H1 (cell line): ENCODE results near the gene CST6. TPM values are rescaled to one million over a fixed set of nuclear protein-coding genes. Genes with fewer than 3 reads are reported as not detected.

Experiments used
- CTCF ChIA-PET: fragments of 300-600 bp; sonication (Branson Sonifier 250); formaldehyde crosslinking; loops from one replicate; lab custom pipeline; 2021; ENCODE audit not compliant: partially characterized antibody; lab: Charles Lee
- POLR2A ChIA-PET: fragments of 300-600 bp; sonication (Branson Sonifier 250); formaldehyde crosslinking; loops from one replicate; lab custom pipeline; 2021; ENCODE audit warnings: inconsistent platforms; ENCODE audit not compliant: partially characterized antibody; lab: Charles Lee
- DNase-seq, 2 experiments: peaks; one replicate each; pipeline versions ENCODE4 v3.0.0 to v3.0.0-alpha.2; 2010 to 2022; ENCODE audit warnings: low spot score in 2 of 2, low read depth in 1 of 2, mixed read lengths in 1 of 2
- FAIRE-seq: peaks from 2 replicates; lab custom pipeline; 2011; peaks lifted over from hg19 to GRCh38; lab: Jason Lieb, UNC
- H2AFZ ChIP-seq: 2 replicates; pipeline ENCODE4 v1.8.1; 2012; ENCODE audit warnings: low read length, inconsistent platforms
- H2AK5ac ChIP-seq: 2 replicates; pipeline ENCODE4 v1.6.1; 2013; ENCODE audit warnings: low read depth, low read length
- H2BK120ac ChIP-seq: replicated peaks from 2 replicates; pipeline ENCODE3; 2013; ENCODE audit warnings: low read depth, low read length, inconsistent platforms
- H2BK12ac ChIP-seq: 2 replicates; pipeline ENCODE4 v1.6.1; 2013; ENCODE audit warnings: low read depth, low read length
- H2BK15ac ChIP-seq: 2 replicates; pipeline ENCODE4 v1.6.1; 2013; ENCODE audit warnings: low read length
- H2BK20ac ChIP-seq: 2 replicates; pipeline ENCODE4 v1.6.1; 2013; ENCODE audit warnings: low read length
- H2BK5ac ChIP-seq: 2 replicates; pipeline ENCODE4 v1.6.1; 2013; ENCODE audit warnings: low read depth, low read length
- H3K14ac ChIP-seq: 2 replicates; pipeline ENCODE4 v1.6.1; 2013; ENCODE audit warnings: inconsistent platforms; ENCODE audit not compliant: insufficient read length
- H3K18ac ChIP-seq: 2 replicates; pipeline ENCODE4 v1.6.1; 2013; ENCODE audit warnings: low read length; ENCODE audit errors: extremely low read depth
- H3K23ac ChIP-seq: 2 replicates; pipeline ENCODE4 v1.6.1; 2013; ENCODE audit warnings: inconsistent platforms; ENCODE audit not compliant: insufficient read length
- H3K23me2 ChIP-seq: 2 replicates; pipeline ENCODE4 v1.6.1; 2013; ENCODE audit warnings: low read depth, low read length
- H3K27ac ChIP-seq: 2 replicates; pipeline ENCODE4 v1.6.1; 2011; ENCODE audit warnings: low read depth, low read length, inconsistent platforms
- H3K27me3 ChIP-seq, 4 experiments: replicated peaks in 1 of 4; 1 replicate in 1 of 4; 2 replicates in 3 of 4; pipeline versions ENCODE4 v1.6.1 to v1.8.1; 2011 to 2013; ENCODE audit warnings: low read length in 3 of 4, mild to moderate bottlenecking in 3 of 4, inconsistent platforms in 2 of 4, mixed read lengths in 2 of 4, moderate library complexity in 1 of 4; ENCODE audit not compliant: control insufficient read depth in 3 of 4, insufficient read depth in 3 of 4; ENCODE audit errors: extremely low read depth in 1 of 4
- H3K36me3 ChIP-seq, 4 experiments: 2 replicates each; pipeline versions ENCODE4 v1.6.1 to v1.8.1; 2011 to 2013; ENCODE audit warnings: mild to moderate bottlenecking in 4 of 4, low read length in 3 of 4, moderate library complexity in 2 of 4, control low read depth in 1 of 4, inconsistent platforms in 1 of 4; ENCODE audit not compliant: insufficient read depth in 4 of 4, control insufficient read depth in 2 of 4
- H3K4ac ChIP-seq: replicated peaks from 2 replicates; pipeline ENCODE3; 2013; ENCODE audit warnings: low read length, low read depth, mixed read lengths, inconsistent platforms; ENCODE audit not compliant: insufficient read length
- H3K4me1 ChIP-seq, 4 experiments: replicated peaks in 1 of 4; 1 replicate in 1 of 4; 2 replicates in 3 of 4; pipeline versions ENCODE4 v1.6.1 to v1.8.1; 2011 to 2013; ENCODE audit warnings: low read length in 3 of 4, inconsistent platforms in 2 of 4, mixed read lengths in 1 of 4; ENCODE audit not compliant: insufficient read depth in 4 of 4, control insufficient read depth in 3 of 4
- H3K4me2 ChIP-seq, 2 experiments: 2 replicates each; pipeline versions ENCODE4 v1.6.1 to v1.8.1; 2011 to 2013; ENCODE audit warnings: low read depth in 2 of 2, low read length in 2 of 2, control low read depth in 1 of 2, inconsistent platforms in 1 of 2, mild to moderate bottlenecking in 1 of 2; ENCODE audit not compliant: insufficient read depth in 1 of 2
- H3K4me3 ChIP-seq, 4 experiments: fragments of 200-600, 300-600 bp in 1 of 4; sonication (generic), shearing (Covaris generic), sonication (Bioruptor Twin) in 1 of 4; 2 replicates each; pipeline versions ENCODE4 v1.5.1 to v1.8.1; 2011 to 2016; ENCODE audit warnings: low read length in 4 of 4, low read depth in 3 of 4, control low read depth in 2 of 4, inconsistent platforms in 2 of 4, mild to moderate bottlenecking in 2 of 4, mixed read lengths in 1 of 4, moderate library complexity in 1 of 4; ENCODE audit not compliant: insufficient read depth in 2 of 4; ENCODE audit errors: extremely low read depth in 1 of 4
- H3K56ac ChIP-seq: replicated peaks from 2 replicates; pipeline ENCODE3; 2013; ENCODE audit warnings: low read depth, mild to moderate bottlenecking, mixed read lengths, low read length, inconsistent platforms; ENCODE audit not compliant: insufficient read length
- H3K79me1 ChIP-seq: 2 replicates; pipeline ENCODE4 v1.6.1; 2013; ENCODE audit warnings: low read depth, low read length, control low read depth
- H3K79me2 ChIP-seq, 2 experiments: 2 replicates each; pipeline versions ENCODE4 v1.6.1 to v1.8.1; 2012 to 2013; ENCODE audit warnings: low read length in 2 of 2, mild to moderate bottlenecking in 2 of 2, inconsistent platforms in 1 of 2; ENCODE audit not compliant: insufficient read depth in 2 of 2, control insufficient read depth in 1 of 2
- H3K9ac ChIP-seq, 4 experiments: replicated peaks in 1 of 4; 1 replicate in 1 of 4; 2 replicates in 3 of 4; pipeline versions ENCODE4 v1.6.1 to v1.8.1; 2011 to 2013; ENCODE audit warnings: low read depth in 3 of 4, low read length in 3 of 4, control low read depth in 2 of 4, mild to moderate bottlenecking in 2 of 4, moderate library complexity in 2 of 4, inconsistent platforms in 1 of 4; ENCODE audit errors: extremely low read depth in 1 of 4
- H3K9me3 ChIP-seq, 2 experiments: 2 replicates each; pipeline versions ENCODE4 v1.6.1 to v1.8.1; 2012 to 2013; ENCODE audit warnings: mild to moderate bottlenecking in 2 of 2, moderate library complexity in 2 of 2, control low read depth in 1 of 2, inconsistent platforms in 1 of 2, low read depth in 1 of 2, low read length in 1 of 2, mixed read lengths in 1 of 2; ENCODE audit not compliant: insufficient read depth in 2 of 2
- H4K20me1 ChIP-seq, 2 experiments: replicated peaks in 1 of 2; 2 replicates each; pipeline versions ENCODE3 to v1.8.1; 2011 to 2013; ENCODE audit warnings: inconsistent platforms in 2 of 2, low read length in 2 of 2, mild to moderate bottlenecking in 1 of 2; ENCODE audit not compliant: insufficient read depth in 2 of 2, control insufficient read depth in 1 of 2
- H4K5ac ChIP-seq: 2 replicates; pipeline ENCODE4 v1.6.1; 2013; ENCODE audit warnings: low read length, low read depth, mixed read lengths, inconsistent platforms; ENCODE audit not compliant: insufficient read length
- H4K8ac ChIP-seq: 2 replicates; pipeline ENCODE4 v1.8.0; 2013; ENCODE audit warnings: mild to moderate bottlenecking, moderate library complexity, low read length, inconsistent platforms; ENCODE audit not compliant: insufficient read depth; ENCODE audit errors: extremely low read depth
- H4K91ac ChIP-seq: replicated peaks from 2 replicates; pipeline ENCODE3; 2013; ENCODE audit warnings: low read length, mixed read lengths, inconsistent platforms; ENCODE audit not compliant: insufficient read length
- BRCA1 ChIP-seq: IDR thresholded peaks from 2 replicates; pipeline ENCODE4 v1.6.1; 2012; ENCODE audit warnings: low read depth, low read length, improper control_type of control experiment
- NANOG ChIP-seq: IDR thresholded peaks from 2 replicates; pipeline ENCODE4 v1.6.1; 2011; ENCODE audit warnings: low read length, low read depth, mild to moderate bottlenecking, inconsistent platforms; ENCODE audit not compliant: insufficient read depth, poor library complexity, severe bottlenecking
- POU5F1 ChIP-seq: IDR thresholded peaks from 2 replicates; pipeline ENCODE4 v1.6.1; 2011; ENCODE audit warnings: low read depth, mild to moderate bottlenecking, low read length, moderate library complexity
- SP4 ChIP-seq: IDR thresholded peaks from 2 replicates; pipeline ENCODE4 v1.6.1; 2012; ENCODE audit warnings: low read length, inconsistent platforms
- TEAD4 ChIP-seq: IDR thresholded peaks from 2 replicates; pipeline ENCODE4 v1.6.1; 2012; ENCODE audit warnings: low read depth, low read length, inconsistent platforms, mixed read lengths
- WGBS, 2 experiments: shearing (Covaris generic) in 1 of 2; methylation state at CpG; one replicate each; pipeline versions ENCODE4 v1.1.6 to v1.1.7; 2013 to 2015; ENCODE audit warnings: low lambda C conversion rate in 2 of 2, mixed read lengths in 2 of 2, inconsistent platforms in 1 of 2, low coverage in 1 of 2, missing lambda C conversion rate in 1 of 2; ENCODE audit not compliant: insufficient replicate concordance in 2 of 2, insufficient coverage in 1 of 2, insufficient read length in 1 of 2; ENCODE audit errors: extremely low coverage in 1 of 2, missing lambda C conversion rate in 1 of 2; 5-methylcytosine and 5-hydroxymethylcytosine counted together
- polyA plus RNA-seq, 7 experiments: library from polyadenylated mRNA; depleted of rRNA in 3 of 7; stranded (reverse) in 5 of 7; unstranded in 2 of 7; fragments of >200 nt in 5 of 7; fragments of 200-250 nt in 2 of 7; gene quantifications; 1 replicate in 5 of 7; 2 replicates in 1 of 7; 4 replicates in 1 of 7; pipeline versions ENCODE4 v1.2.1 to v1.2.3, GENCODE V29; 2011 to 2013; ENCODE audit warnings: missing spikeins in 2 of 7, mixed read lengths in 2 of 7
- total RNA-seq: library from RNA; stranded (reverse); fragmentation: NEBNext Ultra II Directional; extraction: Animal tissue kit (Norgen Biotek cat#: 25700); gene quantifications from 2 replicates; pipeline ENCODE4 v1.2.1, GENCODE V29; 2021

Gene CST6
- total and polyA plus RNA-seq, 2 of the 8 experiments (the other 6 are each of a cell fraction or from before 2014, with no cell fraction given): 1.6 to 7.6 TPM

DNA sequence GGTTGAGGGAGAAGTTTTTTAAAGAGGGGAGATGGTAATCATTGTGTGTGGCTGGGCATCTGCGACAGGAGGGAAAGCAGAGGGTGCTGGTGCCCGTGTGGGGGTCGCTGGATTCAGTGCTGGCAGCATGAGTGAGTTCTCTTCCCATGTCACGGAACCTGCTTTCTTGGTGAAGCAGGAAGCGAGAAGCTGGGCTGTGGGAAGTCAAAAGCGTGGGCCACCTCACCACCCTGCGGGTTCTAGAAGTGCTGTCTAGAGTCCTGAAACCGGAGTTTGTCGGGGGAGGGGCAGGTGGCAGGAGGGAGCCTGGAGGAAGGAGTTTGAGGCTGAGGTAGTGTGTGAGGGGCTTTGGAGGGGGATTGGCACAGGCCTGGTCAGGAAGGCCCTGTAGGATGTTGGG, 36.0 kb upstream of the CST6 start:
- Histone ChIP-seq H3K27ac (no peak overlapping the region), H4K91ac (no peak overlapping the region), H4K20me1 (peaks cover 0 to 2% of the 10 kb centered on the region in 2 experiments), H2BK120ac (no peak overlapping the region), H4K5ac (no peak overlapping the region), H2BK5ac (no peak overlapping the region), H2BK12ac (no peak overlapping the region), H3K79me2 (no peaks in the 10 kb centered on the region), H2AK5ac (no peak overlapping the region), H3K9me3 (no peaks in the 10 kb centered on the region), H3K14ac (no peak overlapping the region), H3K36me3 (peaks cover 6 to 25% (median 22%) of the 10 kb centered on the region in 4 experiments; a peak in 7 of 8 replicates), H3K4me1 (no peaks in the 10 kb centered on the region), H3K4me3 (no peak overlapping the region), H3K56ac (no peak overlapping the region), H3K4me2 (no peak overlapping the region), H3K23ac (no peak overlapping the region), H2BK20ac (no peak overlapping the region), H3K23me2 (no peaks in the 10 kb centered on the region), H3K9ac (no peak overlapping the region), H3K27me3 (no peaks in the 10 kb centered on the region), H2AFZ (no peak overlapping the region), H2BK15ac (no peak overlapping the region), H3K79me1 (no peaks in the 10 kb centered on the region), H4K8ac (no peak overlapping the region; the same call in 1 of the 2 replicates), H3K18ac (no peak overlapping the region), H3K4ac (no peak overlapping the region)
- TF ChIP-seq NANOG: no peak
- no peak for TF ChIP-seq BRCA1
- no peak for TF ChIP-seq POU5F1
- TF ChIP-seq SP4: no peak
- no peak for TF ChIP-seq TEAD4
- WGBS, 2 experiments: 94% methylated on average over 9 of the region's 9 CpGs; no CpG with 5 or more reads in 1 of the 2 experiments
- no peak for FAIRE-seq
- DNase-seq: no peak
- ChIA-PET POLR2A (interaction anchor here (0.7 to 2.2 kb wide), 6 partner anchors 11 to 196 kb away, joined by 3 to 11 read pairs (median 4); no protein-coding TSS in a partner anchor), CTCF (interaction anchor here (0.7 to 18.4 kb wide), 6 partner anchors 12 to 600 kb away, joined by 3 to 281 read pairs (median 5); partner anchors contain the start of genes CCDC85B and FIBP)
